Measurements from ENCODE around the gene TAS2R46. TPM values are rescaled to one million over a fixed set of nuclear protein-coding genes. Genes with fewer than 3 reads are reported as not detected.

Gene TAS2R46
- total and polyA plus RNA-seq, 8 donors, result 2.2 to 10.5 (median 4.1) TPM; not detected in 5

GRCh38 chr12:11081987-11082386, 19.9 kb upstream of the TAS2R46 start:
- Histone ChIP-seq H3K27me3 (no peaks in the 10 kb centered on the region), H3K36me3 (no peaks in the 10 kb centered on the region), H3K27ac (no peak overlapping the region), H3K4me3 (no peak overlapping the region), H3K4me1 (peaks cover 0 to 4% (median 0%) of the 10 kb centered on the region in 4 donors), H3K9me3 (peaks cover 0 to 18% (median 6%) of the 10 kb centered on the region in 4 donors)
- 96 to 100% (median 98%) methylated on average over 2 of the region's 2 CpGs; no CpG with 5 or more reads in 1 of the 5 donors for WGBS, 5 donors
- no peak for TF ChIP-seq CTCF (IDR thresholded peaks at IDR 0.05)
- no peak for TF ChIP-seq POLR2A (IDR thresholded peaks at IDR 0.05)
- no peak for TF ChIP-seq EP300 (IDR thresholded peaks at IDR 0.05)
- no peak for TF ChIP-seq POLR2AphosphoS5 (IDR thresholded peaks at IDR 0.05)
- intact Hi-C loops (cut with DNase I; ENCODE audit: low total_unique reads), result no loop called here
- DNase-seq, result no peak

GRCh38 chr12:11078246-11078645, 16.2 kb upstream of the TAS2R46 start:
- WGBS, 5 donors, result 86 to 100% (median 94%) methylated on average over 1 of the region's 1 CpG
- TF ChIP-seq CTCF (IDR thresholded peaks at IDR 0.05), result no peak
- no peak for TF ChIP-seq EP300 (IDR thresholded peaks at IDR 0.05)
- TF ChIP-seq POLR2AphosphoS5 (IDR thresholded peaks at IDR 0.05), result no peak
- no peak for TF ChIP-seq POLR2A (IDR thresholded peaks at IDR 0.05)
- no peak overlapping the region for H3K4me3 ChIP-seq

GRCh38 chr12:11075642-11076041, 13.5 kb upstream of the TAS2R46 start:
- WGBS, 5 donors, result 0 to 78% (median 65%) methylated on average over 2 to 3 of the region's 3 CpGs
- no peak for TF ChIP-seq POLR2A (IDR thresholded peaks at IDR 0.05)
- no peak for TF ChIP-seq POLR2AphosphoS5 (IDR thresholded peaks at IDR 0.05)
- peaks cover 0 to 4% (median under 1%) of the 10 kb centered on the region in 4 donors for H3K9me3 ChIP-seq
- H3K4me3 ChIP-seq, result no peak overlapping the region
- H3K27ac ChIP-seq, result no peak overlapping the region
- no peak for DNase-seq
- H3K4me1 ChIP-seq, result peaks cover 0 to 18% (median 4%) of the 10 kb centered on the region in 4 donors
- H3K36me3 ChIP-seq, result no peaks in the 10 kb centered on the region
- intact Hi-C loops (cut with DNase I; ENCODE audit: low total_unique reads), result no loop called here
- H3K27me3 ChIP-seq, result no peaks in the 10 kb centered on the region

More at GRCh38 chr12:11078246-11078645, 16.2 kb upstream of the TAS2R46 start:
- H3K27ac ChIP-seq, result no peak overlapping the region
- H3K4me1 ChIP-seq, result peaks cover 0 to 4% (median 0%) of the 10 kb centered on the region in 4 donors
- H3K27me3 ChIP-seq, result no peaks in the 10 kb centered on the region
- no peaks in the 10 kb centered on the region for H3K36me3 ChIP-seq
- DNase-seq, result no peak
- peaks cover 0 to 12% (median 6%) of the 10 kb centered on the region in 4 donors for H3K9me3 ChIP-seq
- intact Hi-C loops (cut with DNase I; ENCODE audit: low total_unique reads), result no loop called here

- Histone ChIP-seq H3K4me3 (no peak overlapping the region), H3K27ac (no peak overlapping the region), H3K36me3 (no peaks in the 10 kb centered on the region), H3K27me3 (no peaks in the 10 kb centered on the region), H3K4me1 (peaks cover 0 to 16% (median 4%) of the 10 kb centered on the region in 4 donors), H3K9me3 (no peaks in the 10 kb centered on the region)
- 49 to 60% (median 56%) methylated on average over 4 of the region's 4 CpGs for WGBS, 5 donors
- peak in 1 of 2 donors; percentile 30 for DNase-seq
- intact Hi-C loops (cut with DNase I; ENCODE audit: low total_unique reads), result no loop called here
- no peak for TF ChIP-seq POLR2A (IDR thresholded peaks at IDR 0.05)
- TF ChIP-seq EP300 (IDR thresholded peaks at IDR 0.05), result no peak
- no peak for TF ChIP-seq POLR2AphosphoS5 (IDR thresholded peaks at IDR 0.05)
- no peak for TF ChIP-seq CTCF (IDR thresholded peaks at IDR 0.05)
Measured at GRCh38 chr12:11071414-11071813, 9.3 kb upstream of the TAS2R46 start.

GRCh38 chr12:11070999-11071398, 8.9 kb upstream of the TAS2R46 start:
- Histone ChIP-seq H3K4me3 (no peak overlapping the region), H3K4me1 (peaks cover 0 to 16% (median 4%) of the 10 kb centered on the region in 4 donors), H3K36me3 (no peaks in the 10 kb centered on the region), H3K9me3 (no peaks in the 10 kb centered on the region), H3K27ac (no peak overlapping the region), H3K27me3 (no peaks in the 10 kb centered on the region)
- 35 to 63% (median 41%) methylated on average over 1 of the region's 1 CpG; no CpG with 5 or more reads in 1 of the 5 donors for WGBS, 5 donors
- DNase-seq, result no peak
- TF ChIP-seq POLR2A (IDR thresholded peaks at IDR 0.05) (no peak), CTCF (IDR thresholded peaks at IDR 0.05) (no peak), POLR2AphosphoS5 (IDR thresholded peaks at IDR 0.05) (no peak), EP300 (IDR thresholded peaks at IDR 0.05) (no peak)
- intact Hi-C loops (cut with DNase I; ENCODE audit: low total_unique reads), result no loop called here
